ENCODE data around the gene RACGAP1. TPM values are rescaled to one million over a fixed set of nuclear protein-coding genes. Genes with fewer than 3 reads are reported as not detected.
A peak's percentile ranks its signal among the peaks of the same experiment; 100 is the strongest.
"Not testable (repeated sequence)": the region's sequence is repeated elsewhere in the genome, so short reads cannot be mapped to it uniquely, and the experiment has no call there.

RACGAP1 gene
- total RNA-seq, 2 experiments from 2014 or later, result 172 to 179 TPM

DNA sequence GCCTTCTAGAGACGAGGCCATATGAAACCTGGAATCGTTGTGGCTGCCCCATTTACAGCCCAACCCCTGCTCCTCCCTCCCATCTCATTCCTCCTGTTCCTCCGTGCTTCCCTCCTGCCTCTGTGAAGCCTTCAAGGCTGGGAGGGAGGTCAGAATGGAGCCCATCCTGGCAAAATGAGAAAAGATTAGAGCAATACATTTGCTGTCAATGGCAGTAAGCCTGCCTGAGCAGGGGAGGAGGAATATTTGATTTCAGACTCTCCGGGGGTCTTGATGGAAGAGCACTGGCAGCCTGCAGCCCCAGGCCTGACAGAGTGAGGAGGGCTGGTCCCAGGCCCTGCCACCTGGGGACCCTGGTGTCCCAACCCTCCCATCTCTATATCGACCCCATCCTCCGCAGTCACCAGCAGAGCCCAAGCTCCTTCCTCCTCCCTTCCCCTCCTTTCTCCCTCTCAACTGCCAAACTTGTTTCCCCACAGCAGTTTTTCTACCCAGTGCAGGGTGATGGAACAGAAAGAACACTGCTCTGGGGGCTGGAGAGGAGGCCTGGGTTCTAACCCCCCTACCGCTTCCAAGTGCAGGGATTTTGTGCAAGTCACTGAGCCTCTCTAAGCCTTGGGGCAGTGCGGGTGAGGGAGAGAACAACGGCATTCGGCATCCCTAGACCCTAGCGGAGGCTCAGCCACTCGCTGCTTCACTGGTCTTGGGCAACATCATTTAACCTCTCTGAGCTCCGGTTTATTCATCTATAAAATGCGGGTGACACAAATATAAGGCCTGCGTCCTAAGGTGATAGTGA lies 16.0 kb upstream of the RACGAP1 start:
- Mint-ChIP-seq H3K4me1 (peaks cover 15% of the 10 kb centered on the region), H3K36me3 (ENCODE audit: low read depth) (no peaks in the 10 kb centered on the region)
- CTCF ChIA-PET, result interaction anchor here (1.0 to 7.9 kb wide), 6 partner anchors 8 to 29 kb away, joined by 3 to 78 read pairs (median 38); partner anchors contain the start of gene RACGAP1

GRCh38 chr12:50040657-50041056 lies 15.4 kb upstream of the RACGAP1 start:
- ChIA-PET POLR2A (interaction anchor here (0.9 kb wide), 1 partner anchor 24 kb away, joined by 3 read pairs; no protein-coding TSS in a partner anchor), CTCF (interaction anchor here (1.2 to 7.9 kb wide), 8 partner anchors 9 to 37 kb away, joined by 3 to 78 read pairs (median 30); partner anchors contain the start of gene RACGAP1)
- Mint-ChIP-seq H3K9me3 (no peaks in the 10 kb centered on the region), H3K4me1 (peaks cover 15% of the 10 kb centered on the region), H3K4me3 (no peak overlapping the region), H3K36me3 (ENCODE audit: low read depth) (no peaks in the 10 kb centered on the region), H3K27me3 (peaks cover 7% of the 10 kb centered on the region), H3K27ac (no peak overlapping the region)
- DNase-seq, result no peak

More for the DNA sequence above, 16.0 kb upstream of the RACGAP1 start:
- H3K9me3 Mint-ChIP-seq, result no peaks in the 10 kb centered on the region
- POLR2A ChIA-PET, result interaction anchor here (1.0 kb wide), 1 partner anchor 16 kb away, joined by 3 read pairs; the partner anchor contains the start of gene RACGAP1
- no peak for DNase-seq
- no peak overlapping the region for H3K4me3 Mint-ChIP-seq
- H3K27ac Mint-ChIP-seq, result no peak overlapping the region
- peaks cover 5% of the 10 kb centered on the region for H3K27me3 Mint-ChIP-seq

DNA sequence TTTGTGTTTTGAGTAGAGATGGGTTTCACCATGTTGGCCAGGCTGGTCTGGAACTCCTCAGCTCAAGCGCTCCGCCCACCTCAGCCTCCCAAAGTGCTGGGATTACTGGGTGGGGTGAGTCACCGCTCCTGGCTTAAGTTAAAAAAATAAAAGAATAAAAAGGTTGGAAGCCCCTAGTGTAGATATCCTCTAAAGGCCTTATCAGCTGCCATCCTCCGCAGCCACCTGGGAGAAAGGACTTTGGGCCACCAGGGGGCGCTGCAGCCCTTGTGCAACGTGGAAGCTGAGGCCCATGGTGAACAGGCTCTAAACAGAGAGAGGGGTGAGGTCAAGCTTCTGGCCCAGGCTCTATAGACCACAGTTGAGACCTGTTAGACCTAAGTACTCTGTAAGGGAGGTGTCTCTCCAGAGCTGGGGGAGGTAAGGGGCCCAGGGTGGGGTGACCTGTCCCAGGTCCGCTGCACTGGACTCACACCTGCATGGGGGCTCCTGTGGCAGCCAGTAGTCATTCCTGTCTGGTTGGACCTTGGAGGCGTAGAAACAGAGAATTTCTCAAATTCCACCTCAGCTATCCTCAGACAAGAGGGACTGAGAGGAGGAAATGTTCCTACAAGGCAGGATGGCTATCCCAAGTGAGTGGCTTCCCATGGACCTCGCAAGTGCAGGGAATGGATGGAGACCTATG lies 14.0 kb upstream of the RACGAP1 start:
- H3K27me3 Mint-ChIP-seq, result peaks cover 10% of the 10 kb centered on the region
- no peaks in the 10 kb centered on the region for H3K36me3 Mint-ChIP-seq (ENCODE audit: low read depth)
- H3K4me3 Mint-ChIP-seq, result no peak overlapping the region
- peak; percentile 85 for DNase-seq
- ChIA-PET CTCF (interaction anchor here (0.9 to 7.9 kb wide), 30 partner anchors 10 to 433 kb away, joined by 3 to 78 read pairs (median 4); partner anchors contain the start of genes CERS5, COX14, RACGAP1 and SMARCD1), POLR2A (interaction anchor here (1.4 to 2.2 kb wide), 3 partner anchors 14 to 20 kb away, joined by 3 to 9 read pairs (median 8); partner anchors contain the start of gene RACGAP1)
- H3K27ac Mint-ChIP-seq, result no peak overlapping the region
- H3K4me1 Mint-ChIP-seq, result peaks cover 14% of the 10 kb centered on the region
- H3K9me3 Mint-ChIP-seq, result no peaks in the 10 kb centered on the region

DNA sequence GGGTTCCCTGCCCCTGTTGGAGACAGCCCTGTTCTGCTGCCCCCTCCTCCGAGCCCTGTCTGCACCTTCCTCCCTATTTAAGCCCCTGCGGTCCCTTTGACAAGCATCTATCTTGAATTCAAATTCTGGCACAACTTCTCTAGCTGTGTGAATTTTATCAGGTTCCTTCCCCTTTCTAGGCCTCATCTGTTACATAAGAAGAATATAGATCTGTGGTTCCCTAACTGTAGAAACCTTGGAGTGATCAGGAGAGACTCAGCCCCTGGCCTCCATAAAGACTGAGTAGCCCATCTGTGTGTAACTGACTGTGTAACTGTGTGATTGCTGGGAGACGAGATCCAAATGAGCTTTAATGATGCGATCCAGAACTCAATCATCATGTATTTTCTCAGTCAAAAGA lies 13.0 kb upstream of the RACGAP1 start:
- Mint-ChIP-seq H3K27me3 (peaks cover 12% of the 10 kb centered on the region), H3K36me3 (ENCODE audit: low read depth) (no peaks in the 10 kb centered on the region)
- POLR2A ChIA-PET, result interaction anchor here (1.4 to 2.2 kb wide), 3 partner anchors 13 to 19 kb away, joined by 3 to 9 read pairs (median 8); partner anchors contain the start of gene RACGAP1

DNA sequence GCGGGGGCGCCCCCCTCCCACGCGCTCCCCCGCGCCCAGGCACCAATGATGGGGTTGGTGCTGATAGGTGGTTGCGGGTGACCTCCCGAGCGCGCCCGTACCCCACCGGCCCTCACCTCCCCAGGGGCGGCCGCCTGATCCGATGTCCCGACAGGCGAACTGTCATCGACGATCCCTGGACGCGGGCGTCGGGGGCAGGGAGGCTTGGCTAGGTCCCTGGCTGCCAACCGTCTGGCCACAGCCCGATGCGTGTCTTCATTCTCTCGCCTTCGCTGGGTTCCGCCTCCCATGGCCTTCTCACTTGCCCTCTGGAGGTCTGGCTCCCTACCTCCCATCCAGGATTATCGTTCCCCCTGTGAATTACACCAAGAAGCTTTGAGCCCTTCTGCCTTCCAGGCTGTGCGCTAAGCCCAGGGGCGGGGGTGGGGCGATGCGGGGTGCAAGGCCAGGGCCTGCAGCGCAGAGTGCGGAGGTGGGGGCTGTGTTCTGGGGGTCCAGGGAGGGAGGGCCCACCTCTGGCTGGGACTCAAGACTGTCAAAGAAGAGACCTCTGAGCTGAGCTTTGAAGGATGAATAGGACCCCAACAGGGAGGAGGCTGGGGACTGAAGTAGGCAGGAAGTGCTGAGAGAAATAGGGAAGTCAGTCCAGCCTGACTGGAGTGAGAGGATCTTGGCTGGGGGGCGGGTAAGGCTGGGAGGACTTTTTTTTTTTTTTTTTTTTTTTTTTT lies 7.7 kb upstream of the RACGAP1 start:
- peaks cover 22% of the 10 kb centered on the region for H3K27me3 Mint-ChIP-seq
- H3K9me3 Mint-ChIP-seq, result no peaks in the 10 kb centered on the region
- POLR2A ChIA-PET, result interaction anchor here (0.5 kb wide), 1 partner anchor 194 kb away, joined by 3 read pairs; no protein-coding TSS in a partner anchor
- no peak overlapping the region for H3K27ac Mint-ChIP-seq
- CTCF ChIA-PET, result interaction anchor here (0.7 to 1.7 kb wide), 3 partner anchors 16 to 66 kb away, joined by 3 to 4 read pairs (median 4); no protein-coding TSS in a partner anchor
- no peak overlapping the region for H3K4me3 Mint-ChIP-seq
- DNase-seq, result no peak
- H3K36me3 Mint-ChIP-seq (ENCODE audit: low read depth), result no peaks in the 10 kb centered on the region
- no peaks in the 10 kb centered on the region for H3K4me1 Mint-ChIP-seq

More for the DNA sequence above, 13.0 kb upstream of the RACGAP1 start:
- H3K4me3 Mint-ChIP-seq, result no peak overlapping the region
- H3K9me3 Mint-ChIP-seq, result no peaks in the 10 kb centered on the region
- CTCF ChIA-PET, result interaction anchor here (0.6 to 7.9 kb wide), 24 partner anchors 9 to 145 kb away, joined by 3 to 78 read pairs (median 6); partner anchors contain the start of genes CERS5, COX14, RACGAP1 and SMARCD1
- peaks cover 4% of the 10 kb centered on the region for H3K4me1 Mint-ChIP-seq
- DNase-seq, result no peak
- H3K27ac Mint-ChIP-seq, result no peak overlapping the region

- H3K27me3 Mint-ChIP-seq, result peaks cover 24% of the 10 kb centered on the region
- no peaks in the 10 kb centered on the region for H3K4me1 Mint-ChIP-seq
- ChIA-PET POLR2A (interaction anchor here (0.6 kb wide), 1 partner anchor 9 kb away, joined by 3 read pairs; no protein-coding TSS in a partner anchor), CTCF (interaction anchor here (0.7 to 0.9 kb wide), 3 partner anchors 16 to 639 kb away, joined by 3 read pairs; no protein-coding TSS in a partner anchor)
- no peaks in the 10 kb centered on the region for H3K9me3 Mint-ChIP-seq
- no peak overlapping the region for H3K4me3 Mint-ChIP-seq
- no peak for DNase-seq
- H3K36me3 Mint-ChIP-seq (ENCODE audit: low read depth), result no peaks in the 10 kb centered on the region
- H3K27ac Mint-ChIP-seq, result no peak overlapping the region
Measured at GRCh38 chr12:50032515-50032853, 7.2 kb upstream of the RACGAP1 start.

DNA sequence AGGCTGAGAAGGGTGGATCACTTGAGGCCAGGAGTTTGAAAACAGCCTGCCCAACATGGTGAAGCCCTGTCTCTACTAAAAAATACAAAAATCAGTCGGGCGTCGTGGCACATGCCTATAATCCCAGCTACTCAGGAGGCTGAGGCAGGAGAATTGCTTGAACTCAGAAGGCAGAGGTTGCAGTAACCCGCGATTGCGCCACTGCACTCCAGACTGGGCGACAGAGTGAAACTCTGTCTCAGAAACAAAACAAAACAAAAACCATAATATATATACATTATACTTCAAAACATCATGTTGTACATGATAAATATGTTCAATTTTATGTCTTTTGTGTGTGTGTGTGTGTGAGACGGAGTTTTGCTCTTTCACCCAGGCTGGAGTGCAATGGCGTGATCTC lies 5.2 kb upstream of the RACGAP1 start:
- H3K4me3 Mint-ChIP-seq; H3K36me3 Mint-ChIP-seq (ENCODE audit: low read depth); H3K4me1 Mint-ChIP-seq; DNase-seq; H3K27ac Mint-ChIP-seq; H3K9me3 Mint-ChIP-seq; POLR2A ChIA-PET: not testable (repeated sequence)
- CTCF ChIA-PET, result interaction anchor here (0.6 to 2.4 kb wide), 7 partner anchors 9 to 586 kb away, joined by 3 to 15 read pairs (median 3); no protein-coding TSS in a partner anchor
- H3K27me3 Mint-ChIP-seq, result peaks cover 17% of the 10 kb centered on the region

DNA sequence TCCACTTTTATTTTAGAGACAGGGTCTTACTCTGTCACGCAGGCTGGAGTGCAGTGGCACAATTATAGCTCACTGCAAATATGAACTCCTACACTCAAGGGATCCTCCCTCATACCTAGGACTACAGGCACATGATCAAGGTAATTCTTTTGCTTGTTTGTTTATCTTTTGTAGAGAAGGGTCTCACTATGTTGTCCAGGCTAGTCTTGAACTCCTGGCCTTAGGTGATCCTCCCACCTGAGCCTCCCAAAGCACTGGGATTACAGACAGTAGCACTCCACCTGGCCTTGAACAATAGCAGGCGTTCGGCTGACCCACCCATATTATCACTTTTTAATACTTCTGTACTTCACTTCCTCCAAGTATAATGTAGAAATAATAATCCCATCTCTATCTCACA lies 1.4 kb upstream of the RACGAP1 start:
- Mint-ChIP-seq H3K4me3 (no peak overlapping the region), H3K27ac (no peak overlapping the region), H3K4me1 (peaks cover 33% of the 10 kb centered on the region), H3K9me3 (peaks cover 2% of the 10 kb centered on the region), H3K36me3 (ENCODE audit: low read depth) (peaks cover 24% of the 10 kb centered on the region), H3K27me3 (peaks cover 4% of the 10 kb centered on the region)
- ChIA-PET POLR2A (no interaction called here), CTCF (interaction anchor here (2.0 to 4.0 kb wide), 3 partner anchors 10 to 60 kb away, joined by 11 to 21 read pairs (median 19); no protein-coding TSS in a partner anchor)
- peak; percentile 4 for DNase-seq

DNA sequence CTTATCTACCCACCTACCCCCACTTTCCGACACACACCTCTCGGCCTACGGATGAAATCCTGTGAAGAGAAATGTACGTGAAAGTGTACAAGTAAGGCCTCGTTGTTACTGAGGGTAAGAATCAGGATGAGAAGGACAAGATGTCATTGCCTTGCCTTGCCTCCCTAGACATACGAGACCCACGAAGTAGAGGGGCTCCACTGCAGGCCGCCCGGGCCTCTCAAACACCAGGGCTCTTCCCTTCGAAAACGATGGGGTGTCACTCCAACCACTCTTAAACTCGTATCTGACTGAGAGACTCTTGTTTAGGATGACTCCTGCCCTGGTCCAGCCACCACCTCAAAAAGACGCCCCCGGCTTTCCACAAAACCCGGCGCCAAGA lies 498 bp downstream of the RACGAP1 start:
- Mint-ChIP-seq H3K9me3 (peaks cover 2% of the 10 kb centered on the region), H3K4me3 (peak overlapping the region; percentile 94), H3K27ac (peak overlapping the region; percentile 96), H3K36me3 (ENCODE audit: low read depth) (peaks cover 36% of the 10 kb centered on the region), H3K27me3 (peaks cover 2% of the 10 kb centered on the region), H3K4me1 (peaks cover 45% of the 10 kb centered on the region)
- DNase-seq, result no peak
- ChIA-PET CTCF (interaction anchor here (0.7 to 4.0 kb wide), 11 partner anchors 8 to 87 kb away, joined by 3 to 21 read pairs (median 7); partner anchors contain the start of genes COX14 and SMARCD1), POLR2A (interaction anchor here (0.6 to 2.8 kb wide), 19 partner anchors 9 to 1082 kb away, joined by 3 to 12 read pairs (median 6); partner anchors contain the start of genes BCDIN3D, COX14, LIMA1 and SMARCD1)

DNA sequence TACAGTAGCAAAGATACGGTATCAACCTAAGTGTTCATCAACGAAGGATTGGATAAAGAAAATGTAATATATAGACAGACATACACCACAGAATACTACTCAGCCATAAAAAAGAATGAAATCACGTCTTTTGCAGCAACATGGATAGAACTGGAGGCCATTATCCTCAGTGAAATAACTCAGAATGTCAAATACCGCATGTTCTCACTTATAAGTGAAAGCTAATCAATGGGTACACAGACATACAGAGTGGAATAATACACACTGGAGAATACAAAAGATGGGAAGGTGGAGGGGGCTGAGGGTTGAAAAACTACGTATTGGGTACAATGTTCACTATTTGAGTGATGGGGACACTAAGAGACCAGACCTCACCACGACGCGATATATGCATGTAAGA lies 1.1 kb downstream of the RACGAP1 start:
- POLR2A ChIA-PET, result interaction anchor here (0.6 to 2.8 kb wide), 13 partner anchors 11 to 1083 kb away, joined by 3 to 12 read pairs (median 7); partner anchors contain the start of genes BCDIN3D, COX14, LIMA1 and SMARCD1
- CTCF ChIA-PET, result interaction anchor here (0.7 to 4.0 kb wide), 7 partner anchors 13 to 87 kb away, joined by 3 to 21 read pairs (median 9); partner anchors contain the start of genes COX14 and SMARCD1
- H3K9me3 Mint-ChIP-seq, result peaks cover 2% of the 10 kb centered on the region

GRCh38 chr12:50022903-50023302 lies 2.4 kb downstream of the RACGAP1 start:
- H3K4me3 Mint-ChIP-seq, result no peak overlapping the region
- H3K27me3 Mint-ChIP-seq, result peaks cover under 1% of the 10 kb centered on the region
- DNase-seq, result no peak
- peaks cover 48% of the 10 kb centered on the region for H3K36me3 Mint-ChIP-seq (ENCODE audit: low read depth)
- peaks cover 57% of the 10 kb centered on the region for H3K4me1 Mint-ChIP-seq
- peaks cover 2% of the 10 kb centered on the region for H3K9me3 Mint-ChIP-seq
- CTCF ChIA-PET, result no interaction called here
- H3K27ac Mint-ChIP-seq, result no peak overlapping the region
- POLR2A ChIA-PET, result interaction anchor here (0.7 kb wide), 1 partner anchor 9 kb away, joined by 3 read pairs; no protein-coding TSS in a partner anchor

More for the DNA sequence above, 1.1 kb downstream of the RACGAP1 start:
- H3K4me3 Mint-ChIP-seq, result peak overlapping the region; percentile 94
- peaks cover 47% of the 10 kb centered on the region for H3K4me1 Mint-ChIP-seq
- peaks cover 37% of the 10 kb centered on the region for H3K36me3 Mint-ChIP-seq (ENCODE audit: low read depth)
- DNase-seq, result no peak
- peaks cover 2% of the 10 kb centered on the region for H3K27me3 Mint-ChIP-seq
- peak overlapping the region; percentile 96 for H3K27ac Mint-ChIP-seq

Data from activated CD4-positive, alpha-beta memory T cell treated with anti-CD3 and anti-CD28 coated beads, Interleukin-2, amount 10 ng/mL, durations not matched to agents 7 days and 5 days (primary cell).